Nephron (organoid): Measurements from ENCODE around the gene CBS.
A peak's percentile ranks its signal among the peaks of the same experiment; 100 is the strongest.

Source experiments
- H3K27ac Mint-ChIP-seq, 3 experiments: 2 replicates each; pipeline ENCODE4 v1.8.0; 2020; ENCODE audit warnings: mixed read lengths in 3 of 3, mild to moderate bottlenecking in 2 of 3, moderate library complexity in 1 of 3
- H3K27me3 Mint-ChIP-seq: 2 replicates; pipeline ENCODE4 v1.8.0; 2021; ENCODE audit warnings: low read depth, mild to moderate bottlenecking, moderate library complexity, mixed read lengths
- H3K36me3 Mint-ChIP-seq: 2 replicates; pipeline ENCODE4 v1.8.0; 2020; ENCODE audit warnings: low read depth, mixed read lengths
- H3K4me1 Mint-ChIP-seq: 2 replicates; pipeline ENCODE4 v1.8.0; 2020; ENCODE audit warnings: mixed read lengths
- H3K4me3 Mint-ChIP-seq, 3 experiments: 2 replicates each; pipeline ENCODE4 v1.8.0; 2020; ENCODE audit warnings: mild to moderate bottlenecking in 3 of 3, mixed read lengths in 3 of 3, moderate library complexity in 2 of 3
- H3K9me3 Mint-ChIP-seq: 2 replicates; pipeline ENCODE4 v1.8.0; 2020; ENCODE audit warnings: mixed read lengths
- TF ChIP-seq, protein P1 (sequence below), 3 experiments: fragments of 200-600 bp; sonication (generic); IDR thresholded peaks; one replicate each; pipeline ENCODE4 v1.5.0; 2021; ENCODE audit warnings: antibody characterized with exemption in 3 of 3; ENCODE audit not compliant: unreplicated experiment in 3 of 3

CBS gene

DNA sequence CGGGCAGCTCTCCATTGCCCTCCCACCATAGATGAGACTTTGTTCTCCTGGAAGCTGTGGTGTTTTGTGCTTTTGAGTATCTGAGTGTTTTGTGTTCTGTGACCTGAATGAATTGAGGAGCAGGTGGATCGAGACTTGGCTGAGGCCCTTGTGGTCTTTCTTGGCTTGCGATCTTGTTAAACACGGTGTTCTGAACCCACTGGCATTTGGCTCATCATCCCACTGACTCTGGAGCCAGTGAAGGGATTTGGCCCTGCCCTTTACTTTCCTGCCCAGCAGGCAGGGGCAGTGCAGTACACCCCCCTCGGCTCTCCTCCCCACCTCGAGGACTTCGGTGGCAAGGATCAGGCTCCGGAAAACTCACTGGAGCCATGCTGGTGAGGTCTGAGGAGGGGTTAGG, 70.7 kb downstream of the CBS start:
- Mint-ChIP-seq H3K4me3 (no peak overlapping the region), H3K36me3 (peaks cover 78% of the 10 kb centered on the region), H3K27ac (peak overlapping the region in 1 of 3 experiments; percentile 68), H3K9me3 (peaks cover 11% of the 10 kb centered on the region), H3K4me1 (peaks cover 9% of the 10 kb centered on the region), H3K27me3 (no peaks in the 10 kb centered on the region)
- TF ChIP-seq, protein P1, sequence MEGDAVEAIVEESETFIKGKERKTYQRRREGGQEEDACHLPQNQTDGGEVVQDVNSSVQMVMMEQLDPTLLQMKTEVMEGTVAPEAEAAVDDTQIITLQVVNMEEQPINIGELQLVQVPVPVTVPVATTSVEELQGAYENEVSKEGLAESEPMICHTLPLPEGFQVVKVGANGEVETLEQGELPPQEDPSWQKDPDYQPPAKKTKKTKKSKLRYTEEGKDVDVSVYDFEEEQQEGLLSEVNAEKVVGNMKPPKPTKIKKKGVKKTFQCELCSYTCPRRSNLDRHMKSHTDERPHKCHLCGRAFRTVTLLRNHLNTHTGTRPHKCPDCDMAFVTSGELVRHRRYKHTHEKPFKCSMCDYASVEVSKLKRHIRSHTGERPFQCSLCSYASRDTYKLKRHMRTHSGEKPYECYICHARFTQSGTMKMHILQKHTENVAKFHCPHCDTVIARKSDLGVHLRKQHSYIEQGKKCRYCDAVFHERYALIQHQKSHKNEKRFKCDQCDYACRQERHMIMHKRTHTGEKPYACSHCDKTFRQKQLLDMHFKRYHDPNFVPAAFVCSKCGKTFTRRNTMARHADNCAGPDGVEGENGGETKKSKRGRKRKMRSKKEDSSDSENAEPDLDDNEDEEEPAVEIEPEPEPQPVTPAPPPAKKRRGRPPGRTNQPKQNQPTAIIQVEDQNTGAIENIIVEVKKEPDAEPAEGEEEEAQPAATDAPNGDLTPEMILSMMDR (IDR thresholded peaks at IDR 0.05; ENCODE audit: unreplicated experiment in 3 of 3), result no peak
